T-helper 22 cell (primary cell): ENCODE data around the gene TMEM54.
"Not testable (repeated sequence)": the region's sequence is repeated elsewhere in the genome, so short reads cannot be mapped to it uniquely, and the experiment has no call there.

Experiments
- DNase-seq: peaks from one replicate; pipeline ENCODE4 v3.0.0-alpha.2; 2020; ENCODE audit warnings: low read depth

Gene TMEM54

GRCh38 chr1:32919811-32920733, 18.9 kb upstream of the TMEM54 start:
- no peak for DNase-seq

- no peak for DNase-seq
Observed at GRCh38 chr1:32918179-32918578, 17.0 kb upstream of the TMEM54 start.

GRCh38 chr1:32917521-32917920, 16.3 kb upstream of the TMEM54 start:
- no peak for DNase-seq

GRCh38 chr1:32915766-32916706, 14.8 kb upstream of the TMEM54 start:
- DNase-seq: no peak

- no peak for DNase-seq
Observed at GRCh38 chr1:32910319-32910718, 9.1 kb upstream of the TMEM54 start.

GRCh38 chr1:32907435-32907834, 6.2 kb upstream of the TMEM54 start:
- DNase-seq: no peak

GRCh38 chr1:32906654-32907053, 5.5 kb upstream of the TMEM54 start:
- no peak for DNase-seq

- DNase-seq: not testable (repeated sequence)
Observed at GRCh38 chr1:32905588-32905987, 4.4 kb upstream of the TMEM54 start.

- DNase-seq: no peak
Observed at GRCh38 chr1:32904797-32905196, 3.6 kb upstream of the TMEM54 start.

- DNase-seq: no peak
Observed at GRCh38 chr1:32903991-32904785, 3.0 kb upstream of the TMEM54 start.

- DNase-seq: no peak
Observed at GRCh38 chr1:32902535-32902920, 1.3 kb upstream of the TMEM54 start.

- DNase-seq: no peak
Observed at GRCh38 chr1:32901823-32902534, 790 bp upstream of the TMEM54 start.

GRCh38 chr1:32900371-32900955, 726 bp downstream of the TMEM54 start:
- DNase-seq: no peak

GRCh38 chr1:32899586-32900296, 1.4 kb downstream of the TMEM54 start:
- DNase-seq: no peak

GRCh38 chr1:32898958-32899357, 2.2 kb downstream of the TMEM54 start:
- no peak for DNase-seq

GRCh38 chr1:32898056-32898455, 3.1 kb downstream of the TMEM54 start:
- no peak for DNase-seq

GRCh38 chr1:32897082-32898049, 3.8 kb downstream of the TMEM54 start:
- DNase-seq: no peak

GRCh38 chr1:32896451-32896850, 4.7 kb downstream of the TMEM54 start:
- no peak for DNase-seq
